A204.1 (cell line): ENCODE data around the gene AGXT2.

ENCODE experiments used
- FAIRE-seq: peaks from 2 replicates; lab custom pipeline; 2012; peaks lifted over from hg19 to GRCh38; lab: Jason Lieb, UNC

The AGXT2 gene

GRCh38 chr5:34967540-34967939 is 80.2 kb downstream of the AGXT2 start:
- FAIRE-seq: no peak

DNA sequence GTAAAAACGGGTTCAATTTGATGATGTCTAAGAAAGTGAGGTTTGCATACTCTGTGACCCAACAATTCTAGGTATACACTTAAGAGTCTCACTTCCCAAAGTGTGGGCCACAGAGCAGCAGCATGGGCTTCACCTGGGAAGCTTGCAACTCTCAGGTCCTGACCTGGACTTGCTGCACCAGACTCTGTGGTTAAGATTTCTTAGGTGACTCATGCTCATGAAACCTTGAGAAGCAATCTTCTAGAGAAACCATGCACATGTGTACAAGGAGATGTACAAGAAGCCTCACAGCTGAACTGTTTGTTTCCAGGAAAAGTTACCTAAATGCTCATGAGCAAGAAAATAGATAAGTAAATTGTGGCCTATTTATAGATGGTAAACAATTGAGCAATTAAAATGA is 88.4 kb downstream of the AGXT2 start:
- no peak for FAIRE-seq

- peak; percentile 93 for FAIRE-seq
Measured at GRCh38 chr5:34957857-34958690, 89.7 kb downstream of the AGXT2 start.

GRCh38 chr5:34957321-34957720 is 90.4 kb downstream of the AGXT2 start:
- FAIRE-seq: no peak
